Measurements from ENCODE around the gene SRP19.
"Not testable (repeated sequence)": the region's sequence is repeated elsewhere in the genome, so short reads cannot be mapped to it uniquely, and the experiment has no call there.

SRP19 gene

GRCh38 chr5:112876362-112876761, 15.3 kb downstream of the SRP19 start:
- no peak for DNase-seq

- DNase-seq = no peak
These were observed 17.0 kb downstream of the SRP19 start for GRCh38 chr5:112878101-112878500.

GRCh38 chr5:112878760-112879159, 17.7 kb downstream of the SRP19 start:
- no peak for DNase-seq

GRCh38 chr5:112880219-112880964, 19.3 kb downstream of the SRP19 start:
- no peak for DNase-seq

GRCh38 chr5:112883192-112883591, 22.1 kb downstream of the SRP19 start:
- DNase-seq = no peak

- DNase-seq = no peak
These were observed 23.9 kb downstream of the SRP19 start for GRCh38 chr5:112885001-112885400.

- DNase-seq = peak in 1 of 2 experiments; percentile 18
These were observed 25.9 kb downstream of the SRP19 start for GRCh38 chr5:112886975-112887374.

GRCh38 chr5:112892066-112892465, 31.0 kb downstream of the SRP19 start:
- DNase-seq = not testable (repeated sequence)

GRCh38 chr5:112892776-112893175, 31.7 kb downstream of the SRP19 start:
- DNase-seq = no peak

- DNase-seq = no peak
These were observed 34.6 kb downstream of the SRP19 start for GRCh38 chr5:112895682-112896081.

GRCh38 chr5:112902561-112902960, 41.5 kb downstream of the SRP19 start:
- DNase-seq = no peak

GRCh38 chr5:112904996-112905395, 43.9 kb downstream of the SRP19 start:
- not testable (repeated sequence) for DNase-seq

- DNase-seq = no peak
These were observed 45.5 kb downstream of the SRP19 start for GRCh38 chr5:112906637-112907036.

GRCh38 chr5:112907166-112907631, 46.1 kb downstream of the SRP19 start:
- DNase-seq = no peak

- DNase-seq = no peak
These were observed 47.8 kb downstream of the SRP19 start for GRCh38 chr5:112908854-112909253.

GRCh38 chr5:112910529-112910928, 49.4 kb downstream of the SRP19 start:
- DNase-seq = no peak

GRCh38 chr5:112914584-112914983, 53.5 kb downstream of the SRP19 start:
- DNase-seq = no peak

- peak in 1 of 2 experiments; percentile 9 for DNase-seq
These were observed 54.7 kb downstream of the SRP19 start for GRCh38 chr5:112915831-112916230.

- DNase-seq = peak; percentile 34 to 51
These were observed 56.4 kb downstream of the SRP19 start for GRCh38 chr5:112917453-112917995.

- DNase-seq = no peak
These were observed 57.0 kb downstream of the SRP19 start for GRCh38 chr5:112918136-112918535.

GRCh38 chr5:112918679-112919078, 57.6 kb downstream of the SRP19 start:
- DNase-seq = no peak
